Gastroesophageal sphincter (tissue), 4 donors: ENCODE results near the gene WNT9A. TPM values are rescaled to one million over a fixed set of nuclear protein-coding genes. Genes with fewer than 3 reads are reported as not detected.
"Not testable (repeated sequence)": the region's sequence is repeated elsewhere in the genome, so short reads cannot be mapped to it uniquely, and the experiment has no call there.

Experiments
- ATAC-seq: fragments of 150-250 bp; one replicate; pipeline ENCODE4 v1.9.1; 2016; ENCODE audit warnings: mild to moderate bottlenecking, moderate library complexity
- H3K27ac ChIP-seq, 4 donors: fragments of 200-600 bp; sonication (generic) in 3 of 4; 1 replicate in 3 of 4; 2 replicates in 1 of 4; pipeline ENCODE4 v1.5.1; 2016 to 2019
- H3K27me3 ChIP-seq: fragments of 200-600 bp; sonication (generic); one replicate; pipeline ENCODE4 v1.5.1; 2019
- H3K36me3 ChIP-seq, 2 donors: fragments of 200-600 bp; sonication (generic); one replicate each; pipeline ENCODE4 v1.5.1; 2019; ENCODE audit warnings: control low read depth in 1 of 2
- H3K4me1 ChIP-seq, 3 donors: fragments of 200-600 bp; sonication (generic); 1 replicate in 2 of 3; 2 replicates in 1 of 3; pipeline ENCODE4 v1.5.1; 2016 to 2019; ENCODE audit warnings: control low read depth in 2 of 3
- H3K4me3 ChIP-seq, 2 donors: fragments of 200-600 bp; sonication (generic); one replicate each; pipeline ENCODE4 v1.5.1; 2019; ENCODE audit warnings: mild to moderate bottlenecking in 1 of 2, moderate library complexity in 1 of 2
- H3K9me3 ChIP-seq, 3 donors: fragments of 200-600 bp; sonication (generic); one replicate each; pipeline ENCODE4 v1.5.1; 2017 to 2019; ENCODE audit warnings: control low read depth in 2 of 3
- POLR2A ChIP-seq, 2 donors: fragments of 450-650 bp; IDR thresholded peaks; one replicate each; pipeline ENCODE4 v1.6.1; 2017; ENCODE audit warnings: antibody characterized with exemption in 2 of 2, mild to moderate bottlenecking in 2 of 2, moderate library complexity in 1 of 2
- POLR2AphosphoS5 ChIP-seq: sonication (generic); formaldehyde crosslinking; IDR thresholded peaks from one replicate; pipeline ENCODE4 v1.6.1; 2017; ENCODE audit warnings: antibody characterized with exemption
- WGBS, 2 donors: methylation state at CpG; one replicate each; pipeline ENCODE4 v1.1.5; 2018; ENCODE audit warnings: low coverage in 1 of 2; 5-methylcytosine and 5-hydroxymethylcytosine counted together
- total RNA-seq, 4 donors: library from RNA; depleted of rRNA; stranded (reverse); fragments of >200 nt; gene quantifications; one replicate each; pipeline ENCODE4 v1.1.0, GENCODE V29; 2016

WNT9A gene
- total RNA-seq, 4 donors from 2014 or later, result 5.4 to 14.0 (median 6.6) TPM

GRCh38 chr1:227972283-227972679 is 24.5 kb upstream of the WNT9A start:
- H3K4me1 ChIP-seq, H3K9me3 ChIP-seq, H3K27me3 ChIP-seq, ATAC-seq, H3K36me3 ChIP-seq, H3K4me3 ChIP-seq, H3K27ac ChIP-seq: not testable (repeated sequence)
- no CpG with 5 or more reads among the region's 19 CpGs for WGBS, 2 donors

DNA sequence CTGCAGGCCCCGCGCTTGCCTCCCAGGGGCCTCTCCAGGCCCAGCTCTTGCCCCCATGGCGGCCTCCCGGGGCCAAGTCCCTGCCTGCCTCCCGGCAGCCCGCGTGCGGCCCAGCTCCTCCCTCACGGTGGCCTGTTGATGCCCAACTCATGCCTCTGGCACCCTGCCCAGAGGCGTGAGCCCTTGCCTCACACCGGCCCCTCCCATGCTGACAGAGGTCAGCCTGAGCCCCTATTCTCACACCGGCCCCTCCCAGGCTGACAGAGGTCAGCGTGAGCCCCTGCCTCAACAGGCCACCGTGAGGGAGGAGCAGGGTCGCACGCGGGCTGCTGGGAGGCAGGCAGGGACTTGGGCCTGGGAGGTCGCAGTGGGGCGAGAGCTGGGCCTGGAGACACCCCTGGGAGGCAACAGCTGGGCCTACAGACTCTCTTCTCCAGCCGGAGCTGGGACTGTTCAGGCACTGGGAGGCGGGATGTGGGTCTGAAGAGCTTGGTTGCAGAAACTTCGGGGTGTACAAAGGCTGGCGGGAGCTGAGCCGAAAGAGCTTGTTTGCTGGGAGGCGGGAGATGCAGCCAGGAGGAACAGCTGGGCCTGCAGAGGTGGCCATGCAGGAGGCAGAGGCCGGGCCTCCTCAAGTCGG is 24.0 kb upstream of the WNT9A start:
- H3K4me3 ChIP-seq, H3K4me1 ChIP-seq, H3K36me3 ChIP-seq, H3K27ac ChIP-seq, ATAC-seq, H3K27me3 ChIP-seq, H3K9me3 ChIP-seq: not testable (repeated sequence)
- 53 to 93% methylated on average over 3 of the region's 27 CpGs for WGBS, 2 donors

DNA sequence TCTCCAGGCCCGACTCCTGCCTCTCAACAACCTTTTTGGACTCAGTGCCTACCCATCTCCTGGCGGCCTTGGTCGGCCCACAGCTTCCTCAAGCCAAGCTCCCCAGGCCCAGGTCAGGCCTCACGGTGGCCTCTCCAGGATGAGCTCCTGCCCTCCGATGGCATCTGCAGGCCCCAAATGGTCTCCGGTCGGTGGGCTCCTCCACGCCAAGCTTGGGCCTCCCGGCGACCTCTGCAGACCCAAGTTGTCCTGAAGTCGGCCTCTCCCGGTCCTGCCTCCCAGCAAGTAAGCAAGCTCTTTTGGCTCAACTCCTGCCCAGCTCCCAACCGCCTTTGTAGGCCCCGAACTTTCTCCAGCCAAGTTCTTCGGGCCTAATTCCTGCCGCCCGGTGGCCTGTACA is 23.5 kb upstream of the WNT9A start:
- ATAC-seq, result not testable (repeated sequence)

DNA sequence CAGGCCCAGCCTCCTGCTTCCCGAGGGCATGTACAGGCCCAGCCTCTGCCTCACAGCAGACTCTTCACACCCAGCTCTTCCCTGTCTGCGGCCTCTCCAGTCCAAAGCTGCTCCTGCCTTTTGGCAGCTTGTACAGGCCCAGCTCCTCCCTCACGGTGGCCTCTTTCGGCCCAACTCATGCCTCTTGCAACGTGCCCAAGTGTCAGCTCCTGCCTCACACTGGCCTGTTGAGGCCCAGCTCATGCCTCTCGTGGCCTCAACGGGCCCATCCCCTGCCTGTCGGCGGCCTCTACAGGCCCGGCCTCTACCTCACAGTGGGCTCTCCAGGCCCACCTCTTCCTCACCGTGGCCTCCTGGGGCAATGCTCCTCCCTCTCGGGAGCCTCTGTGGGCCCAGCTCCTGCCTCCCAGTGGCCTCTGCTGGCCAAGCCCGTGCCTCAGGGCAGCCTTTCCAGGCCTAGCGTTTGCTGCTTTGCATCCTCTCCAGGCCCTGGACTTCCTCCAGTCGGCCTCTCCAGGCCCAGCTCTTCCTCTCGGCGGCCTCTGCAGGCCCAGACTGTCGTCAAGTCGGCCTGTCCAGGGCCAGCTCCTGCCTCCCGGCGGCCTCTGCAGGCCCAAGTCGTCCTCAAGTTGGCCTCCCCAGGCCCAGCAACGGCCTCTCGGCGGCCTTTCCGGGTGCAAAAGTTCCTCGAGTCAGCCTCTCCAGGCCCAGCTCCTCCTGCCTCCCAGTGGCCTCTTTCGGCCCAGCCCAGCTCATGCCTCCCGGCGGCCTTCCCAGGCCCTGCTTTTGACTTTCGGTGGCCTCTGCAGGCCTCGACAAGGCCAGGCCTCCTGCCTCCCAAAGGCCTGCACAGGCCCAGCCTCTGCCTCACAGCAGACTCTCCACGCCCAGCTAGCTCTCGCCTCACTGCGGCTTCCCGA is 22.6 kb upstream of the WNT9A start:
- not testable (repeated sequence) for ATAC-seq, H3K27ac ChIP-seq, H3K27me3 ChIP-seq, H3K4me1 ChIP-seq, H3K4me3 ChIP-seq, H3K36me3 ChIP-seq, H3K9me3 ChIP-seq
- 80 to 83% methylated on average over 2 to 12 of the region's 36 CpGs for WGBS, 2 donors

More for the DNA sequence above, 23.5 kb upstream of the WNT9A start:
- not testable (repeated sequence) for H3K27me3 ChIP-seq, H3K4me3 ChIP-seq, H3K27ac ChIP-seq, H3K4me1 ChIP-seq, H3K36me3 ChIP-seq, H3K9me3 ChIP-seq
- 100% methylated on average over 1 of the region's 17 CpGs; no CpG with 5 or more reads in 1 of the 2 donors for WGBS, 2 donors

DNA sequence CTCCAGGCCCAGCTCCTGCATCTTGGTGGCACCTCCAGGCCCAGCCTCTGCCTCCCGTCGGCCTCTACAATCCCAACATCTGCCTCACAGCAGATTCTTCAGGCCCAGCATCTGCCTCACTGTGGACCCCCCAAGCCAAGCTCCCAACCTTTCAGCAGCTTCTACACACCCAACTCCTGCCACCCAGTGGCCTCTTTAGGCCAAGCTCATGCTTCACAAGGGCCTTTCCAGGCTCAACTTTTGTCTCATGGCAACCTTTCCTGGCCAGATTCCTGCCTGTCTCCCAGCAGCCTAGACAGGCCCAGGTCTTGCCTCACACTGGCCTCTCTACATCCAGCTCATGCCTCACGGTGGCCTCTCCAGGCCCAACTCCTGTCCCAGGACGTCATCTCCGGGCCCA is 20.1 kb upstream of the WNT9A start:
- not testable (repeated sequence) for ATAC-seq, H3K4me1 ChIP-seq, H3K36me3 ChIP-seq, H3K9me3 ChIP-seq, H3K27ac ChIP-seq, H3K4me3 ChIP-seq, H3K27me3 ChIP-seq
- WGBS, 2 donors, result 20% methylated on average over 1 of the region's 5 CpGs; no CpG with 5 or more reads in 1 of the 2 donors

DNA sequence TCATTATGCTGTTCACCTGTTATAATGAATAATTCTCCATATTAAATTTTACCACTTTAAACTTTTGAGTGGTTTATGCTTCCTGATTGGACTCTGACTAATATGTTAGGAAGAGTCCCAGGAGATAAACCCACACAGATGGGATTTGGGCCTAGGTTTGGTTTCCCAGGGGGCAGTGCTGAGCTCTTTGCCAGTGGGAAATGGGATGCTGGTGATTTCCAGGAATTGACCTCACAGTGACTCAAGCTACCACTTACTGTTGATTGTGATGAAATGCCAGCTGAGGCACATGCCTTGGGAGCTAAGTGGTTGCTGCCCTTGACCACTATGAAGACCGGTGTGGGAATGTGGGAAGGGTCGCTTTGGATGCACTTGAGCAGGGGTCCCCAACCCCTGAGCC is 19.0 kb upstream of the WNT9A start:
- not testable (repeated sequence) for H3K9me3 ChIP-seq, H3K4me1 ChIP-seq, H3K4me3 ChIP-seq, H3K27ac ChIP-seq, H3K36me3 ChIP-seq, H3K27me3 ChIP-seq, ATAC-seq
- 100% methylated on average over 2 of the region's 2 CpGs; no CpG with 5 or more reads in 1 of the 2 donors for WGBS, 2 donors

GRCh38 chr1:227961651-227962466 is 14.1 kb upstream of the WNT9A start:
- H3K36me3 ChIP-seq, result no peaks in the 10 kb centered on the region
- no peak for TF ChIP-seq POLR2AphosphoS5
- no peak for TF ChIP-seq POLR2A (IDR thresholded peaks at IDR 0.05)
- 33 to 49% methylated on average over 1 to 4 of the region's 4 CpGs for WGBS, 2 donors
- no peak overlapping the region for H3K4me3 ChIP-seq
- no peak for ATAC-seq
- H3K4me1 ChIP-seq, result no peaks in the 10 kb centered on the region
- H3K27me3 ChIP-seq, result peaks cover 42% of the 10 kb centered on the region
- no peak overlapping the region for H3K27ac ChIP-seq
- H3K9me3 ChIP-seq, result no peaks in the 10 kb centered on the region

DNA sequence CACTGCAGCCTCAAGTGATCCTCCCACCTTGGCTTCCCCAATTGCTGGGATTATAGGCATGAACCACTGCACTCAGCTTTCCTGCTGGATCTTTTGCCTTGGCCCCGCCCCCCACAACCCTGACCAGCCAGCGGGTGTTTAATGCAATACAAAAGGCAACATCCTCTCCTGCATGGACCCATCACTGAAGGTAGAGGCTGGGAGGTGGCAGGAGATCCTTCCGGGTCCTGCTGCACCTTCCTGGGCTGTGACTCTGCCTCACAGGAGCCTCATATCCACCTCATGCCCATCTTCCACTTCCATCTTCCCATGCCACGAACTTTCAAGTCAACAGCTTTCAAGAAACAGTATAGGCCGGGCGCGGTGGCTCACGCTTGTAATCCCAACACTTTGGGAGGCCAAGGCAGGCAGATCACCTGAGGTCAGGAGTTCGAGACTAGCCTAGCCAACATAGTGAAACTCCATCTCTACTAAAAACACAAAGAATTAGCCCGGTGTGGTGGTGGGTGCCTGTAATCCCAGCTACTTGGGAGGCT is 11.7 kb upstream of the WNT9A start:
- no peak for ATAC-seq
- WGBS, 2 donors, result 83 to 92% methylated on average over 2 to 4 of the region's 10 CpGs
- no peaks in the 10 kb centered on the region for H3K36me3 ChIP-seq
- H3K27me3 ChIP-seq, result peaks cover 66% of the 10 kb centered on the region
- no peaks in the 10 kb centered on the region for H3K4me1 ChIP-seq
- H3K4me3 ChIP-seq, result no peak overlapping the region
- no peak overlapping the region for H3K27ac ChIP-seq
- H3K9me3 ChIP-seq, result peaks cover 0 to 15% (median 0%) of the 10 kb centered on the region in 3 donors
- no peak for TF ChIP-seq POLR2AphosphoS5
